MM.1S (cell line): ENCODE data around the gene DOLPP1.

Source experiments
- DNase-seq: peaks from one replicate; pipeline ENCODE4 v3.0.0-alpha.2; 2015
- H2AFZ ChIP-seq: fragments of 300-600 bp; sonication (generic); 2 replicates; pipeline ENCODE4 v1.6.0; 2016; ENCODE audit warnings: antibody characterized with exemption, low read length
- H3F3A ChIP-seq: fragments of 300-600 bp; sonication (generic); 2 replicates; pipeline ENCODE4 v1.6.1; 2016; ENCODE audit warnings: mild to moderate bottlenecking, antibody characterized with exemption, low read length, moderate library complexity, mixed read lengths; ENCODE audit not compliant: insufficient read depth
- H3K27ac ChIP-seq: fragments of 300-600 bp; sonication (generic); 2 replicates; pipeline ENCODE4 v1.5.1; 2016; ENCODE audit warnings: mild to moderate bottlenecking, low read length
- H3K27me3 ChIP-seq: fragments of 300-600 bp; sonication (generic); replicated peaks from 2 replicates; pipeline ENCODE4 v1.6.0; 2016; ENCODE audit warnings: low read length; ENCODE audit not compliant: insufficient read depth
- H3K36me3 ChIP-seq: fragments of 300-600 bp; sonication (generic); replicated peaks from 2 replicates; pipeline ENCODE4 v1.6.1; 2016; ENCODE audit warnings: mild to moderate bottlenecking, low read length, mixed read lengths; ENCODE audit not compliant: insufficient read depth
- H3K4me1 ChIP-seq: fragments of 300-600 bp; sonication (generic); 2 replicates; pipeline ENCODE4 v1.6.1; 2016; ENCODE audit warnings: low read length, mixed read lengths
- H3K4me2 ChIP-seq: fragments of 300-600 bp; sonication (generic); 2 replicates; pipeline ENCODE4 v1.6.0; 2016; ENCODE audit warnings: low read depth, low read length
- H3K4me3 ChIP-seq: fragments of 300-600 bp; sonication (generic); 2 replicates; pipeline ENCODE4 v1.5.1; 2016; ENCODE audit warnings: low read length, mixed read lengths
- H3K79me2 ChIP-seq: fragments of 300-600 bp; sonication (generic); 2 replicates; pipeline ENCODE4 v1.6.1; 2016; ENCODE audit warnings: mixed run types, low read length, mixed read lengths
- H3K9ac ChIP-seq: fragments of 300-600 bp; sonication (generic); 2 replicates; pipeline ENCODE4 v1.6.1; 2016; ENCODE audit warnings: low read length, mixed read lengths
- H3K9me2 ChIP-seq: fragments of 300-600 bp; sonication (generic); replicated peaks from 2 replicates; pipeline ENCODE4 v1.6.1; 2016; ENCODE audit warnings: mild to moderate bottlenecking, low read length, mixed read lengths; ENCODE audit not compliant: insufficient read depth
- H3K9me3 ChIP-seq: fragments of 300-600 bp; sonication (generic); replicated peaks from 2 replicates; pipeline ENCODE4 v1.6.1; 2016; ENCODE audit warnings: mild to moderate bottlenecking, low read length, mixed read lengths; ENCODE audit not compliant: insufficient read depth
- H4K20me1 ChIP-seq: fragments of 300-600 bp; sonication (generic); 2 replicates; pipeline ENCODE4 v1.6.1; 2016; ENCODE audit warnings: mild to moderate bottlenecking, low read length, moderate library complexity, mixed read lengths; ENCODE audit not compliant: insufficient read depth
- EZH2 ChIP-seq: fragments of 300-600 bp; sonication (generic); optimal IDR thresholded peaks from 2 replicates; pipeline ENCODE3; 2017; ENCODE audit warnings: low read depth, mild to moderate bottlenecking, antibody characterized with exemption, low read length, mixed read lengths
- EZH2phosphoT487 ChIP-seq: fragments of 300-600 bp; sonication (generic); IDR thresholded peaks from 2 replicates; pipeline ENCODE4 v1.6.1; 2018; ENCODE audit warnings: antibody characterized with exemption, low read length
- TF ChIP-seq, protein P1 (sequence below): fragments of 300-600 bp; sonication (generic); IDR thresholded peaks from 2 replicates; pipeline ENCODE4 v1.5.1; 2016; ENCODE audit warnings: antibody characterized with exemption, low read length, mixed read lengths

The DOLPP1 gene

DNA sequence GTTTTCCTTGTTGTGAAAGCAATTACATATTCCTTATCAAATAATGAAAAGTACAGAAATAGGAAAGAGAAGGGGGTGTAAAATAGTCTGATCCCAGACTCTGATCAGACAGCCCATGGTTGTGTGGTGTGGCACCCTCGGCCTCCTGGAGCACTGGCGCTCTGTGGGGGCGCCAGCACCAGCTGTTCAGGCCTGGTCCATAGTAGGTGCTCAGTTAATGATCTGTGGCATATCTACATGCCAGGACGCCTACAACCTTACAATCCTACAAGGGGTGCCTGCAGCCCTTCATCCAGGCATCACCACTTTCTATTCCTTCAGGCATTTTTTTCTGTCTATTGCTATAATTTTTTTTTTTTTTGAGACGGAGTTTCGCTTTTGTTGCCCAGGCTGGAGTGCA lies 27.9 kb upstream of the DOLPP1 start:
- no peak for DNase-seq
- H3K4me1 ChIP-seq: no peaks in the 10 kb centered on the region
- TF ChIP-seq, protein P1, sequence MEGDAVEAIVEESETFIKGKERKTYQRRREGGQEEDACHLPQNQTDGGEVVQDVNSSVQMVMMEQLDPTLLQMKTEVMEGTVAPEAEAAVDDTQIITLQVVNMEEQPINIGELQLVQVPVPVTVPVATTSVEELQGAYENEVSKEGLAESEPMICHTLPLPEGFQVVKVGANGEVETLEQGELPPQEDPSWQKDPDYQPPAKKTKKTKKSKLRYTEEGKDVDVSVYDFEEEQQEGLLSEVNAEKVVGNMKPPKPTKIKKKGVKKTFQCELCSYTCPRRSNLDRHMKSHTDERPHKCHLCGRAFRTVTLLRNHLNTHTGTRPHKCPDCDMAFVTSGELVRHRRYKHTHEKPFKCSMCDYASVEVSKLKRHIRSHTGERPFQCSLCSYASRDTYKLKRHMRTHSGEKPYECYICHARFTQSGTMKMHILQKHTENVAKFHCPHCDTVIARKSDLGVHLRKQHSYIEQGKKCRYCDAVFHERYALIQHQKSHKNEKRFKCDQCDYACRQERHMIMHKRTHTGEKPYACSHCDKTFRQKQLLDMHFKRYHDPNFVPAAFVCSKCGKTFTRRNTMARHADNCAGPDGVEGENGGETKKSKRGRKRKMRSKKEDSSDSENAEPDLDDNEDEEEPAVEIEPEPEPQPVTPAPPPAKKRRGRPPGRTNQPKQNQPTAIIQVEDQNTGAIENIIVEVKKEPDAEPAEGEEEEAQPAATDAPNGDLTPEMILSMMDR: no peak
- TF ChIP-seq EZH2 (no peak), EZH2phosphoT487 (no peak)

DNA sequence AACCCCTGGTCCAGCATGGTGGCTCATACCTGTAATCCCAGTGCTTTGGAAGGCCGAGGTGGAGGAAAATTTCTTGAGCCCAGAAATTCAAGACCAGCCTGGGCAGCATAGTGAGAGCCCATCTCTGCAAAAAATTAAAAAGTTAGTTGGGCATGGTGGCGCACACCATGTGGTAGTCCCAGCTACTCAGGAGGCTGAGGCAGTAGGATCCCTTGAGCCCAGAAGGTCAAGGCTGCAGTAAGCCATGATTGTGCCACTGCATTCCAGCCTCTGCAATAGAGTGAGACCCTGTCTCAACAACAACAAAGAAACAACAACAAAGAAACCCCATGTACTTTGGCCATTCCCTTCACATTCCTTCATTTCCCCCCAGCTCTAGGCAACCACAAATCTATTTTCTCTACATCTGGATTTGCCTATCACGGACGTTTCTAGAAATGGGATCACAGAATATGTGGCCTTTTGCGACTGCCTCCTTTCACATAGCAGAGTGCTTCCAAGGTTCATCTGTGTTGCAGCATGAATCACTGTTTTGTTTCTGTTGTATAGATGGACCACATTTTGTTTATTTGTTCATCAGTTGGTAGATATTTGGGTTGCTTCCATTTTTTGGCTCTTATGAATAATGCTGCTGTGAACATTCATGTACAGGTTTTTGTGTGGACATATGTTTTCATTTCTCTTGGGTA lies 26.6 kb upstream of the DOLPP1 start:
- no peaks in the 10 kb centered on the region for H3F3A ChIP-seq
- no peaks in the 10 kb centered on the region for H3K9me3 ChIP-seq
- no peak for TF ChIP-seq EZH2
- TF ChIP-seq, protein P1: no peak
- TF ChIP-seq EZH2phosphoT487: no peak

More for the DNA sequence above, 27.9 kb upstream of the DOLPP1 start:
- H3K36me3 ChIP-seq: no peaks in the 10 kb centered on the region
- H3K79me2 ChIP-seq: no peaks in the 10 kb centered on the region
- no peak overlapping the region for H3K4me2 ChIP-seq
- H2AFZ ChIP-seq: no peak overlapping the region
- H3K4me3 ChIP-seq: no peak overlapping the region
- no peaks in the 10 kb centered on the region for H3K9me3 ChIP-seq
- H3F3A ChIP-seq: no peaks in the 10 kb centered on the region
- H3K27ac ChIP-seq: no peak overlapping the region
- no peaks in the 10 kb centered on the region for H3K27me3 ChIP-seq
- H3K9me2 ChIP-seq: no peaks in the 10 kb centered on the region
- no peaks in the 10 kb centered on the region for H4K20me1 ChIP-seq
- no peak overlapping the region for H3K9ac ChIP-seq

DNA sequence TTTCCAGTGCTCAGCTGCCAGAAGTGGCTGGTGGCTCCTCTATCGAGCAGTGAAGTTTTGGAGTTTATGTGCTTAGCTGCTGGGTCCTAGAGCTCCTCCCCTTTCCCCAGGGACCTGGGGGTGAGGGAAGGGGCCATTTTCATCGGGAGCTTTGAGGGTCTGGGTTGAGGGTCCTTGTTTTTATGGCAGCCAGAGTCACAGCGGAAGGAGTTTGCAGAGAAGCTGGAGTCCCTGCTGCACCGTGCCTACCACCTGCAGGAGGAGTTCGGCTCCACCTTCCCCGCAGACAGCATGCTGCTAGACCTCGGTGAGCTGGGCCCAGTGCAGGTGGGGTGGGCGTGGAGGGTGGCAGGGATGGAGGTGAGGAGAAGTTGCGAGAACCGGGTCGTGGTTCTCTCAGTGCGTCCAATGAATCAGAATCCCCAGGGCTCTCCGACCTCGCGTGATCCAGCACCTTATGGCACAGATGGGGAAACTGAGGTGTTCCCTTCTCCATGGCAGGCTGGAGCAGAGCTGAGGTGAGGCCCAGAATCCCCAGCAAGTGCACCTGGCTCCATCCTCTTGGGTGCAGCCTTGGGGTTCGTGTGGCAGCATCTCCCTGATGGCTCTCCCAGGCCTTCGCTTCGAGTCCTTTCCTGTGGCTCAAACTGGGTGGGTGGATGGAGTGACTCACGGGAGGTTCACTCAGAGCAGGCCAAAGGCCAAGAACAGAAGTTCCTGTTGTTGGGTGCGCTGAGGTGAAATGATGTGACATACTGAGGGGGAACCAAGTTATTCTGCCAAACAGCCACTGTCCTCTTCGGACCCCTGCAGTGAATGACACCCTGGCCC lies 21.7 kb upstream of the DOLPP1 start:
- no peak overlapping the region for H3K9ac ChIP-seq
- no peaks in the 10 kb centered on the region for H4K20me1 ChIP-seq
- H3K4me3 ChIP-seq: no peak overlapping the region
- DNase-seq: no peak
- no peaks in the 10 kb centered on the region for H3F3A ChIP-seq
- no peaks in the 10 kb centered on the region for H3K79me2 ChIP-seq
- no peak for TF ChIP-seq EZH2phosphoT487
- TF ChIP-seq, protein P1: no peak
- no peak for TF ChIP-seq EZH2
- H2AFZ ChIP-seq: no peak overlapping the region
- no peaks in the 10 kb centered on the region for H3K4me1 ChIP-seq
- no peak overlapping the region for H3K4me2 ChIP-seq
- no peaks in the 10 kb centered on the region for H3K9me2 ChIP-seq
- H3K9me3 ChIP-seq: no peaks in the 10 kb centered on the region
- H3K36me3 ChIP-seq: no peaks in the 10 kb centered on the region
- no peaks in the 10 kb centered on the region for H3K27me3 ChIP-seq
- H3K27ac ChIP-seq: no peak overlapping the region

More for the DNA sequence above, 26.6 kb upstream of the DOLPP1 start:
- Histone ChIP-seq H3K4me3 (no peak overlapping the region), H2AFZ (no peak overlapping the region), H3K79me2 (no peaks in the 10 kb centered on the region), H3K27ac (no peak overlapping the region), H4K20me1 (no peaks in the 10 kb centered on the region), H3K4me1 (no peaks in the 10 kb centered on the region), H3K36me3 (no peaks in the 10 kb centered on the region), H3K9ac (no peak overlapping the region), H3K4me2 (no peak overlapping the region), H3K9me2 (no peaks in the 10 kb centered on the region), H3K27me3 (no peaks in the 10 kb centered on the region)
- DNase-seq: no peak
